Heart left ventricle (tissue), 13 donors: ENCODE data around the gene ERICH6B.

ENCODE experiments used
- POLR2A ChIP-seq, 2 donors: fragments of 450-650 bp; IDR thresholded peaks; one replicate each; pipeline ENCODE4 v1.6.1; 2017; ENCODE audit warnings: antibody characterized with exemption in 2 of 2, mild to moderate bottlenecking in 2 of 2, moderate library complexity in 2 of 2
- TF ChIP-seq, protein P1 (sequence below), 12 donors: fragments of 200-600 bp; sonication (generic) in 4 of 12; IDR thresholded peaks; one replicate each; pipeline versions ENCODE4 v1.5.0 to v1.8.0; 2018 to 2022; ENCODE audit warnings: antibody characterized with exemption in 12 of 12, mild to moderate bottlenecking in 5 of 12
- donor health status: ischemic (EF 13 %, LVEDD 7.1; RV severe dilation, severe dysfunction).
- donor health status: DM: no; HTN: yes; CAD: no.
- donor health status: DM: no; HTN: no; CAD: no.
- donor health status: ischemic (EF 25% LVEDD 6.9; RV normal size, moderate dysfunction).
- donor health status: ischemic (EF 25% LVEDD 5.7; RV mildly dilated, moderate dysfunction).
- donor health status: ischemic (EF 35%, LVEDD 5.7; RV mildly dilated, moderate dysfunction).
- donor health status: nonischemic (EF 11% LVEDD 7.7; RV severe dilation, severe dysfunction).
- donor health status: DM: yes; HTN: yes; CAD: no.
- donor health status: PGD.
- donor health status: ischemic (EF 29% LVEDD 5.4; RV normal size, mild dysfunction).
- donor health status: nonischemic (EF 23%, LVEDD 6.1; RV moderate dilation, normal function).

GRCh38 chr13:45630791-45631190, 15.3 kb upstream of the ERICH6B start:
- TF ChIP-seq, protein P1, sequence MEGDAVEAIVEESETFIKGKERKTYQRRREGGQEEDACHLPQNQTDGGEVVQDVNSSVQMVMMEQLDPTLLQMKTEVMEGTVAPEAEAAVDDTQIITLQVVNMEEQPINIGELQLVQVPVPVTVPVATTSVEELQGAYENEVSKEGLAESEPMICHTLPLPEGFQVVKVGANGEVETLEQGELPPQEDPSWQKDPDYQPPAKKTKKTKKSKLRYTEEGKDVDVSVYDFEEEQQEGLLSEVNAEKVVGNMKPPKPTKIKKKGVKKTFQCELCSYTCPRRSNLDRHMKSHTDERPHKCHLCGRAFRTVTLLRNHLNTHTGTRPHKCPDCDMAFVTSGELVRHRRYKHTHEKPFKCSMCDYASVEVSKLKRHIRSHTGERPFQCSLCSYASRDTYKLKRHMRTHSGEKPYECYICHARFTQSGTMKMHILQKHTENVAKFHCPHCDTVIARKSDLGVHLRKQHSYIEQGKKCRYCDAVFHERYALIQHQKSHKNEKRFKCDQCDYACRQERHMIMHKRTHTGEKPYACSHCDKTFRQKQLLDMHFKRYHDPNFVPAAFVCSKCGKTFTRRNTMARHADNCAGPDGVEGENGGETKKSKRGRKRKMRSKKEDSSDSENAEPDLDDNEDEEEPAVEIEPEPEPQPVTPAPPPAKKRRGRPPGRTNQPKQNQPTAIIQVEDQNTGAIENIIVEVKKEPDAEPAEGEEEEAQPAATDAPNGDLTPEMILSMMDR (IDR thresholded peaks at IDR 0.05): no peak
- no peak for TF ChIP-seq POLR2A (IDR thresholded peaks at IDR 0.05)
